HuH-7.5 (cell line): ENCODE results near the gene PDE8A.

Experiments
- DNase-seq: peaks from one replicate; pipeline ENCODE4 v3.0.0; 2011; ENCODE audit warnings: low spot score

The PDE8A gene

DNA sequence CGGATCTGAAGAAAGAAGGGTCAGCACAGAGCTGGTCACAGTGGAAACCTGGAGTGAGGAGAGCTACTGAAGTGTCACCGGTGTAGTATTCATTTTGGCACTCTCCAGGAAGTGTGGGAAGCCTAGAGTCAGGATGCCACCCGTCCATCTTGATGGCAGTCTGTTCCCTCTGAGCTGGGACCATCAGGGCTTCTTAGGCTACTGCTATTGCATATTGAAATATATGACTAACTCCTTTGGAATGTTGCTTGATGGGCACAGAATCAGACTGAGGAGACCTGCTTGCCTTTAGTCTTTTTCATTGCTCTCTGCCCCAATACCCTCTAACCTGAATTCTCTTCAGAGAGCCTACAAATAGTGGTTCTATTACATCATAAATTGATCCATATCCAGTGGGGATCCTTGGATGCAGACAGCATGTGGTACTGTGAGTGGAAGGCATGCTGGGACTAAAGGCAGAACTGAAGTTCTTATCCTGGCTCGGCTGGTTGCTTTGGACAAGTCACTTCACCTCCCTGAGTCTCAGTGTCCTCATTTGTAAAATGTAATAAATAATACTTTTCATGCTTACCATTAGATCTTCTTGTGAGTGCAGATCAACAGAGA, 143.5 kb downstream of the PDE8A start:
- no peak for DNase-seq

GRCh38 chr15:85128621-85129020, 147.0 kb downstream of the PDE8A start:
- no peak for DNase-seq

GRCh38 chr15:85129881-85130280, 148.2 kb downstream of the PDE8A start:
- no peak for DNase-seq

GRCh38 chr15:85131915-85132314, 150.3 kb downstream of the PDE8A start:
- no peak for DNase-seq

- DNase-seq = no peak
Observed at GRCh38 chr15:85133709-85134108, 152.1 kb downstream of the PDE8A start.

DNA sequence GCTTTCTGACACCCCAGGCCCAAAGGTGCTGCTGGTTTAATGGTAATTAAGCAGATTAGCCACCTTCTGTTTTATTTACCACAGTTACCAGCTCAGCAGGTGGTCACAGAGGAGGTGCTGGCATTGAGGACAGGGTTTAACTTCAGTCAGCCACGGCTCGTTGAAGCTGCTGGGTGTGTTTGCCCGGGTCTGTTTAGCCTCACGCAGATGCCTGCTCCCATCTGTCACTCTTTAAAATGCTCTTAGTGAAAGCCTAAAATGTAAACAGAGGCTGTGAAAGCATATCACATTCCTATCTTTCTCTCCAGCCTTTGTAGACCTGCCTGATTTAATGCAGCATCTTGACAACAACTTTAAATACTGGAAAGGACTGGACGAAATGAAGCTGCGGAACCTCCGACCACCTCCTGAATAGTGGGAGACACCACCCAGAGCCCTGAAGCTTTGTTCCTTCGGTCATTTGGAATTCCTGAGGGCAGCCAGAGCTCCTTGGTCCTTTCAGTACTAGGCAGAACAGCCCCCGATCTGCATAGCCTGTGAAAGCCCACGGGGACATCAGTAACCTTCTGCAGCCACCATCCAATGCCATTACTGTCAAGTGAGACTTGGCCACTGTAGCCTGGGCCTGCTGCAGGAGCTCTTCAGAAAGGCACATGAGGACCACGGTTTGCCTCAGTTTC, 156.0 kb downstream of the PDE8A start:
- DNase-seq = no peak

- no peak for DNase-seq
Observed at GRCh38 chr15:85139391-85139790, 157.7 kb downstream of the PDE8A start.

DNA sequence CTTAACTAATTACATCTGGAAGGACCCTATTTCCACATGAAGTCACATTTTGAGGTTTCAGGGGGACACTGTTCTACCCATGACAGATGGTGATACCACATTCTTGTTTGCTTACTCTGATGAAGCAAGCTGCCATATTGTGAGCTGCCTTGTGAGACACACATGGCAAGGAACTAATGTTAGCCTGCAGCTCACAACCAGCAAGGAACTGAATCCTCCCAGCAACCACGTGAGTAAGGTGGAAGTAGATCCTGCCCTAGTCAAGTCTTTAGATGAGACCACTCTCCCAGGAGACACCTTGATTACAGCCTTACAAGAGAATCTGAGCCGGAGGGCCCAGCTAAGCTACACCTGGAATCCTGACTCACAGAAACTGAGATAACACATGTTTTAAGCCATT, 160.1 kb downstream of the PDE8A start:
- DNase-seq = no peak

DNA sequence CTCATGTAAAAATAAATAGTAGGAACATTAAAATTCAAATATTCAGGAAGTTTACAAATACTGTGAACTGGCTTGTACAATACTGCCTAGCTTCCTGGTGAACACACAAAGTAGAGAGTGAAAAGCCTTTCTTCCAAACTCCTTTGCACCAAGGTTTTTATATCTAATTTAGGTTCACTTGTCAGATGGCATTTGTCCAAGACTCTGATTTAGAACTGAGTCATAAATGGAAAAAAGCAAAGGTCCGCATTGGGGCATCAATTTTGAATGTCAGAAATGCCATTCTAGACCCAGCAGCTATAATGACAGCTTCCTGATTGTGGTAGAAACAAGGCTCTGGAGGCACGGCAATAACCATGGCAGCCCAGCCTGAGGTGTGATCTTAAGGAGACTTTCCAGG, 160.7 kb downstream of the PDE8A start:
- no peak for DNase-seq

GRCh38 chr15:85149465-85150129, 167.9 kb downstream of the PDE8A start:
- no peak for DNase-seq

GRCh38 chr15:85150130-85150480, 168.4 kb downstream of the PDE8A start:
- no peak for DNase-seq

DNA sequence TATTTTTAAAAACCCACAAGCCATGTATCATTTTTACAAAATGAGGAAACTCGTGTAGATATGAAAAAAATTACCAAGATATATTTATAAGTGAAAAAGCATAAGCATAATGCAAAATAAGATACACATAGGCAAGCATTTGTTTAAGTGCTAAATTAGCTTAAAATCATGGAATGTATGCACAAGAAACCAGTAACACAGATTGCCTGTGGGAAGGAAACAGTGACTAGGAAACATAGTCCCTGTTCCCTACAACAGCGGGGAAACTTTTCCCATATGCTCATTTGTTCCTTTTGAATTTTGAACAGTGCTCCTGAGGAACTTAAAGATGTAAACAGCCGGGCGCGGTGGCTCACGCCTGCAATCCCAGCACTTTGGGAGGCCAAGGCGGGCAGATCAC, 169.5 kb downstream of the PDE8A start:
- DNase-seq = no peak

DNA sequence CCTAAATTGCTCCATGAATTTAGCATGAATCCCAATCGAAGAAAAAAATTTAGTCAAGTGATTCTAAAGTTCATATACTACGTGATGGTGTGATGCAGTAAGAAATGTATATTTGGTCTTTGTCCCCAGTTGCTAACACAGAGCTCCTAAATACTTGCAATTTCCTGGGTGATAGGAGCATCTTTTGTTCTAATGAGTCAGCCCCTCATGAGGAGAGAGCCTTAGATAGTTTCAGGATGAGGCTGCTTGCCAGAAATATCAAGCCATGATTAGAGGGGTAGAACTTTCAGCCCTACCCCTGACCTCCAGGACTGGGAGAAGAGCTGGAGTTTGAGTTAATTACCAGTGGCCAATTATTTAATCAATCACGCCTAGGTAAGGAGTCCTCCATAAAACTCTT, 170.2 kb downstream of the PDE8A start:
- no peak for DNase-seq

GRCh38 chr15:85154061-85154460, 172.4 kb downstream of the PDE8A start:
- DNase-seq = no peak

- no peak for DNase-seq
Observed at GRCh38 chr15:85155360-85155759, 173.7 kb downstream of the PDE8A start.

DNA sequence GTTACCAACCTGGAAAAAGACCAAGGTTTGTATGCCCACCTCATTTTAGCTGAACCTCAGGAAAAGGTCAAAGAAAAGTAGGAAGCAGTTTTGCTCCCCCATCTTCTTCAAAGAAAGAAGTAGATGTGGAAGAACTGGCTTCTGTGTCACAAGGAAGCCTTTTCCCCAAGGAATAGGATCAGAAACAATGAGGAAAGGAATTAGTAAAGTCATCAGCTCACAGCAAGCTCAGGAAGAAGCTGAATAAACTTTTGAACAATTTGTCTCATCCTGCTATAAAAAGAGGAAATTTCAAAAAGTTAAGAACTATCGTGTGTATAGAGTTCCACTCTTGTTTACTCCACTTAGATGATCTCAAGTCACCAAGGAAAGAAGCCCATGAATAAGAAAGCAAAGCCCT, 174.2 kb downstream of the PDE8A start:
- no peak for DNase-seq

DNA sequence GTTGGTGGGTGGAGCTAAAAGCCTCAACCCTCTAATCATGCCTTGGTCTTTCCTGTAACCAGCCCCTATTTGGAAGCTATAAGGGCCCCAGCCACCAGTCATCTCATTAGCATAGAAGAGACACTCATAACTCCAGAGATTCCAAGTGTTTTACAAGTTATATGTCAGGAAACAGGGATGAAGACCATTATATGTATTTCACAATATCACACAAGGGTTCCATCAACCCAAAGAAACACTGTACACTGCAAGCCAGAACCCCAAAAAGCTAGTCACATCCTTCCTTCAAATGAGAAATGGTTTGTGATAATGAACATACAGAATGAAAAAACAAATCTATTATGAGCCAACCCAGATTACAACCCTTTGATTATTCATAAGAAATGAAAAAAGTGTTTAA, 175.7 kb downstream of the PDE8A start:
- DNase-seq = no peak

DNA sequence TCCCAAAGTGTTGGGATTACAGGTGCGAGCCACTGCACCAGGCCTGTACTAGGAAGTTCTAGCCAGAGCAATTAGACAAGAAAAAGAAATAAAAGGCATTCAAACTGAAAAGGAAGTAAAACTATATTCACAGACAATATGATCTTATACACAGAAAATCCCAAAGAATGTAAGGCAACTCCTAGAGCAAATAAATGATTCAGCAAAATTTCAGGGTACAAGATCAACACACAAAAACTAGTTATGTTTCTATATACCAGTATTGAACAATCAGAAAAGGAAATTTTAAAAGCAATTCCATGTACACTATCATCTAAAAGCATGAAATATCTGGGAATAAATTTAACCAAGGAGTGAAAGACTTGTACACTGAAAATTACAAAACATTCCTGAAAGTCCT, 180.6 kb downstream of the PDE8A start:
- DNase-seq = no peak

DNA sequence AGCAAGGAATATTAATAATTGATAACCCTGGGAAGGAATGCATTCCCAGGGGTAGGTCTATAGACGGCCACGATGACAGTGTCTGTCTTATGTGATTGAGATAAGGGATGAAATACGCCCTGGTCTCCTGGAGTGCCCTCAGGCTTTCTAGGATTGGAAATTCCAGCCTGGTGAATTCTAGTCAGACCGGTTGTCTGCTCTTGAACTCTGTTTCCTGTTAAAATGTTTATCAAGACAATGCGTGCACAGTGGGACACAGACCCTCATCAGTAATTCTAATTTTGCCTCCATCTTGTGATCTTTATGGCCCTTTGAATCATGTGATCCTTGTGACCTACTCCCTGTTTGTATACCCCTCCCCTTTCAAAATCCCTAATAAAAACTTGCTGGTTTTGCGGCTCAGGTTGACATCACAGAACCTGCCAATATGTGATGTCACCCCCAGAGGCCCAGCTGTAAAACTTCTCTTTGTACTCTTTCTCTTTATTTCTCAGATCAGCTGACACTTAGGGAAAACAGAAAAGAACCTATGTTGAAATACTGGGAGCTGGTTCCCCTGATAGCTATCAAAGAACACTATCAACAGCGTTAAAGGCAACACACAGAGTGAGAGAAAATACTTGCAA, 183.3 kb downstream of the PDE8A start:
- DNase-seq = no peak

- DNase-seq = no peak
Observed at GRCh38 chr15:85167568-85167967, 185.9 kb downstream of the PDE8A start.

DNA sequence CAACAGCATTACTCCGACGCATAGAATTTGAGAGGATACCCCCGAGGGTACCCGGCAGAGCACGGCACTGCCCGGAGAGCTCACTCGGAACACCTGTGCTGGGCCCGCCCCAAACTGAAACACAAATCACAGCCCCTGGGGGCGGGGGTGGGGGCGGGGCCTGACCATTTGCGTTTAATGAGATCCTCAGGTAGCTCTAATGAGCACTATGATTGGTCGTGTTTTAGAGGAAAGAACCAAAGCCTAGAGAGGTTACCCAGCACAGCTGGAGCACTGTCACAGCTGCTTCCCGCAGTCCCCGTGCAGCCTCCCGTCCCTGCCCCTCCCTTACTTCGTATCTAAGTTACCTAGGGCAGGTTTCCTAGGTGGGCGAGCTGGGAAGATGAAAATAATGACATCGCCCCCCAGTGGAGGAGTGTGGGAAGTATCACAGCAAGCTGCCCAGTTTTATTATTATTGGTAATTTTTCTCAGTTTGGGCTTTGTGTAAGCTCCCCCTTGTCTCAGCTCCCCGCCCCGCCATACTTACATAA, 187.1 kb downstream of the PDE8A start:
- peak; percentile 38 for DNase-seq

GRCh38 chr15:85171736-85172135, 190.1 kb downstream of the PDE8A start:
- DNase-seq = no peak
